Measurements from ENCODE around the gene ZNF26. TPM values are rescaled to one million over a fixed set of nuclear protein-coding genes. Genes with fewer than 3 reads are reported as not detected.
"Not testable (repeated sequence)": the region's sequence is repeated elsewhere in the genome, so short reads cannot be mapped to it uniquely, and the experiment has no call there.

The ZNF26 gene
- 10 to 100 TPM in 3 of 10 donors, 1 to 10 TPM in 7; 6.8 to 11.3 (median 7.8) TPM for polyA plus RNA-seq (ENCODE audit: insufficient read length in 10 of 10)
- long read RNA-seq, donor 1, full-length matches to known transcripts = 3 of 3 reads
- long read RNA-seq, donor 1, partial matches to known transcripts = 0 of 3 reads
- long read RNA-seq, donor 1, other reads (novel, unspliced or antisense) = 0 of 3 reads
- long read RNA-seq, donor 2, full-length matches to known transcripts = 2 of 2 reads
- long read RNA-seq, donor 2, partial matches to known transcripts = 0 of 2 reads
- long read RNA-seq, donor 2, other reads (novel, unspliced or antisense) = 0 of 2 reads
- long read RNA-seq, donor 3 = 0 reads
- long read RNA-seq, donor 4, full-length matches to known transcripts = 2 of 2 reads
- long read RNA-seq, donor 4, partial matches to known transcripts = 0 of 2 reads
- long read RNA-seq, donor 4, other reads (novel, unspliced or antisense) = 0 of 2 reads
- long read RNA-seq, donor 5, full-length matches to known transcripts = 1 of 1 reads
- long read RNA-seq, donor 5, partial matches to known transcripts = 0 of 1 reads
- long read RNA-seq, donor 5, other reads (novel, unspliced or antisense) = 0 of 1 reads
- long read RNA-seq, donor 6, full-length matches to known transcripts = 2 of 2 reads
- long read RNA-seq, donor 6, partial matches to known transcripts = 0 of 2 reads
- long read RNA-seq, donor 6, other reads (novel, unspliced or antisense) = 0 of 2 reads
- long read RNA-seq, donor 7, full-length matches to known transcripts = 4 of 4 reads
- long read RNA-seq, donor 7, partial matches to known transcripts = 0 of 4 reads
- long read RNA-seq, donor 7, other reads (novel, unspliced or antisense) = 0 of 4 reads
- long read RNA-seq, donor 8, full-length matches to known transcripts = 1 of 1 reads
- long read RNA-seq, donor 8, partial matches to known transcripts = 0 of 1 reads
- long read RNA-seq, donor 8, other reads (novel, unspliced or antisense) = 0 of 1 reads
- long read RNA-seq, donor 9, full-length matches to known transcripts = 1 of 1 reads
- long read RNA-seq, donor 9, partial matches to known transcripts = 0 of 1 reads
- long read RNA-seq, donor 9, other reads (novel, unspliced or antisense) = 0 of 1 reads

GRCh38 chr12:132986001-132986884 is at the start of gene ZNF26:
Gene ZNF26, plus strand, starts transcription at chr12:132986367. Its CDS starts 474 bp downstream, at chr12:132986841.
- DNase-seq = peak; percentile 95 to 99 (median 96)

GRCh38 chr12:132936921-132937320 is 49.2 kb upstream of the ZNF26 start:
- not testable (repeated sequence) for DNase-seq

- DNase-seq = no peak
Measured at GRCh38 chr12:132937476-132937875, 48.7 kb upstream of the ZNF26 start.

GRCh38 chr12:132938807-132939206 is 47.4 kb upstream of the ZNF26 start:
- DNase-seq = not testable (repeated sequence)

- DNase-seq = no peak
Measured at GRCh38 chr12:132940071-132940719, 46.0 kb upstream of the ZNF26 start.

- DNase-seq = no peak
Measured at GRCh38 chr12:132941336-132941954, 44.7 kb upstream of the ZNF26 start.

- DNase-seq = no peak
Measured at GRCh38 chr12:132942611-132943010, 43.6 kb upstream of the ZNF26 start.

- no peak for DNase-seq
Measured at GRCh38 chr12:132945806-132946205, 40.4 kb upstream of the ZNF26 start.

GRCh38 chr12:132946246-132946820 is 39.8 kb upstream of the ZNF26 start:
- no peak for DNase-seq

GRCh38 chr12:132948146-132949066 is 37.8 kb upstream of the ZNF26 start:
- no peak for DNase-seq

GRCh38 chr12:132949936-132950837 is 36.0 kb upstream of the ZNF26 start:
- no peak for DNase-seq

GRCh38 chr12:132950844-132951535 is 35.2 kb upstream of the ZNF26 start:
- no peak for DNase-seq

GRCh38 chr12:132951649-132952048 is 34.5 kb upstream of the ZNF26 start:
- no peak for DNase-seq

GRCh38 chr12:132952371-132953162 is 33.6 kb upstream of the ZNF26 start:
- DNase-seq = no peak

- DNase-seq = no peak
Measured at GRCh38 chr12:132953163-132953425, 33.1 kb upstream of the ZNF26 start.

- DNase-seq = no peak
Measured at GRCh38 chr12:132953771-132954170, 32.4 kb upstream of the ZNF26 start.
